Amniotic stem cell (primary cell): ENCODE measurements around the gene MARK2.

Experiments used
- DNase-seq: peaks from one replicate; lab custom pipeline; 2025; lab: John Stamatoyannopoulos, UW

MARK2 gene

GRCh38 chr11:63829823-63830489 is 9.0 kb upstream of the MARK2 start:
- no peak for DNase-seq

GRCh38 chr11:63831326-63831725 is 7.6 kb upstream of the MARK2 start:
- no peak for DNase-seq

GRCh38 chr11:63832336-63832735 is 6.6 kb upstream of the MARK2 start:
- DNase-seq, result no peak

- no peak for DNase-seq
Observed at GRCh38 chr11:63833048-63833447, 5.9 kb upstream of the MARK2 start.

- DNase-seq, result no peak
Observed at GRCh38 chr11:63834535-63835157, 4.3 kb upstream of the MARK2 start.

- no peak for DNase-seq
Observed at GRCh38 chr11:63835158-63835545, 3.8 kb upstream of the MARK2 start.

GRCh38 chr11:63837027-63837688 is 1.8 kb upstream of the MARK2 start:
- DNase-seq, result peak; percentile 38

- no peak for DNase-seq
Observed at GRCh38 chr11:63837739-63838138, 1.2 kb upstream of the MARK2 start.

- DNase-seq, result no peak
Observed at GRCh38 chr11:63838150-63838677, 696 bp upstream of the MARK2 start.

GRCh38 chr11:63839508-63840355 is 822 bp downstream of the MARK2 start:
- DNase-seq, result no peak

- no peak for DNase-seq
Observed at GRCh38 chr11:63840356-63841060, 1.6 kb downstream of the MARK2 start.

- DNase-seq, result peak; percentile 21
Observed at GRCh38 chr11:63841554-63841953, 2.6 kb downstream of the MARK2 start.

- no peak for DNase-seq
Observed at GRCh38 chr11:63843041-63843440, 4.1 kb downstream of the MARK2 start.

- DNase-seq, result no peak
Observed at GRCh38 chr11:63844836-63845235, 5.9 kb downstream of the MARK2 start.

- DNase-seq, result peak; percentile 43
Observed at GRCh38 chr11:63845303-63845702, 6.4 kb downstream of the MARK2 start.

GRCh38 chr11:63845911-63846310 is 7.0 kb downstream of the MARK2 start:
- DNase-seq, result no peak

- DNase-seq, result no peak
Observed at GRCh38 chr11:63846897-63847296, 8.0 kb downstream of the MARK2 start.

- no peak for DNase-seq
Observed at GRCh38 chr11:63847363-63847762, 8.5 kb downstream of the MARK2 start.

- no peak for DNase-seq
Observed at GRCh38 chr11:63849691-63850090, 10.8 kb downstream of the MARK2 start.

GRCh38 chr11:63850920-63851319 is 12.0 kb downstream of the MARK2 start:
- no peak for DNase-seq

- DNase-seq, result no peak
Observed at GRCh38 chr11:63851364-63851763, 12.5 kb downstream of the MARK2 start.

GRCh38 chr11:63853476-63853875 is 14.6 kb downstream of the MARK2 start:
- no peak for DNase-seq
